LHCN-M2 (cell line): ENCODE data around the gene PRSS8. TPM values are rescaled to one million over a fixed set of nuclear protein-coding genes. Genes with fewer than 3 reads are reported as not detected.
"Not testable (repeated sequence)": the region's sequence is repeated elsewhere in the genome, so short reads cannot be mapped to it uniquely, and the experiment has no call there.

Source experiments
- DNase-seq: peaks from one replicate; pipeline ENCODE4 v3.0.0-alpha.2; 2012; ENCODE audit warnings: low read depth
- polyA plus RNA-seq: library from polyadenylated mRNA; unstranded; fragments of >200 nt; gene quantifications from one replicate; pipeline ENCODE4 v1.2.1, GENCODE V29; 2012; ENCODE audit warnings: missing spikeins
- total RNA-seq: library from RNA; depleted of rRNA; stranded (reverse); fragments of >200 nt; gene quantifications from 2 replicates; pipeline ENCODE4 v1.2.3, GENCODE V29; 2014; rRNA removed

PRSS8 gene
- total RNA-seq, result not detected in 2 replicates
- polyA plus RNA-seq, result not detected

- no peak for DNase-seq
These were observed at the start of gene PRSS8 for GRCh38 chr16:31135535-31136286. TSS of gene PRSS8 (minus strand) at chr16:31135727. CDS start at chr16:31135498, 229 bp downstream.

DNA sequence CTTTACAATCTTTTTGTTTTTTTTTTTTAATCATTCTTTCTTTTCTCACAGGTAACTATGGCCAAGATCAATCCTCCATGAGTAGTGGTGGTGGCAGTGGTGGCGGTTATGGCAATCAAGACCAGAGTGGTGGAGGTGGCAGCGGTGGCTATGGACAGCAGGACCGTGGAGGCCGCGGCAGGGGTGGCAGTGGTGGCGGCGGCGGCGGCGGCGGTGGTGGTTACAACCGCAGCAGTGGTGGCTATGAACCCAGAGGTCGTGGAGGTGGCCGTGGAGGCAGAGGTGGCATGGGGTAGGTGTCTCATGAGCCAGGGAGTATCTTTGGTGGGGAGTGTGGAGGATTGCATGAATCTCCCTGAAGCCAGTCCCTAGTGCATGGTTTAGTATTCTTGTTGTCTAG is 49.4 kb upstream of the PRSS8 start:
- no peak for DNase-seq

DNA sequence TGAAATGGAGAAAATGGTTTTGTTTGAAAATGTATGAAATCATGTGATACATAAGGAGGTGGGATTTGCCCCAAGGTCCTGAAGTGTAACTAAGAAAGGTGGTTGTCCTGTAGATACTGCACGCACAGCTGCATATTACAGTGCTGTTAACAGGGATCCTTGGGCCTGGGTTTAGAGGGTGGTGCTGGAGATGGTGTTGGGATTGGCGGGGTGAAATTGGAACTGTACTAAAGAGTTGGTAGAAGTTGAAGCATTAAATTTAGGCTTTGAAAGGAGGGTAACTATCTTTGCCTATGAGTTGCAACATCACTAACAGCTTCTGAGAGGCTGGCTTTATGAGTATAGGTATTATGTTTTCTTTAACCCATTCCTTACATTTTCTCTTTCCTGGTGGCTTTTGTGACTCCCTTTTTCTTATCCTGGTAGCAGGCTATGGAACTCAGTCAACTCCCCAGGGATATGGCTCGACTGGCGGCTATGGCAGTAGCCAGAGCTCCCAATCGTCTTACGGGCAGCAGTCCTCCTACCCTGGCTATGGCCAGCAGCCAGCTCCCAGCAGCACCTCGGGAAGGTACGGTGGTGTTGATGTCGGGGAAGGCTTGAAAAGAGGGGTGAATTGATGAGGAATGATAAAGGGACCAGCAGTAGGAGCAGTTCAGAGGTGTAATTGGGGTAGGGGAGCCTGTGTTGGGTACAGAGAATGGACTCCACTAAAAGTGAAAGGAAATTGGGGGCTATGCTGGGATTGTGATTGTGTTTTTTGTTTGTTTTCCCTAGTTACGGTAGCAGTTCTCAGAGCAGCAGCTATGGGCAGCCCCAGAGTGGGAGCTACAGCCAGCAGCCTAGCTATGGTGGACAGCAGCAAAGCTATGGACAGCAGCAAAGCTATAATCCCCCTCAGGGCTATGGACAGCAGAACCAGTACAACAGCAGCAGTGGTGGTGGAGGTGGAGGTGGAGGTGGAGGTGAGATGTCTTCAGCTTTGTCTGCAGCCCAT is 48.2 kb upstream of the PRSS8 start:
- DNase-seq, result no peak

DNA sequence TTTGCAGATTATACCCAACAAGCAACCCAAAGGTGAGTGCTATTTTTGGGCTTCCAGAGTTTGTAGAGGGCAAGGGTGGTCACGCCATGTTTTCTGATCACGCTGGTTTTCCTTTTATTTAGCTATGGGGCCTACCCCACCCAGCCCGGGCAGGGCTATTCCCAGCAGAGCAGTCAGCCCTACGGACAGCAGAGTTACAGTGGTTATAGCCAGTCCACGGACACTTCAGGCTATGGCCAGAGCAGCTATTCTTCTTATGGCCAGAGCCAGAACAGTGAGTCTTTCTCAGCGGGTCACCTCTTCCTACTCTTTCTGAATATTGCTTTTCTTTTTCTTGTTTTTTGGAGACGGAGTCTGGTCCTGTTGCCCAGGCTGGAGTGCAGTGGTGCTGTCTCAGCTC is 46.9 kb upstream of the PRSS8 start:
- DNase-seq, result no peak

DNA sequence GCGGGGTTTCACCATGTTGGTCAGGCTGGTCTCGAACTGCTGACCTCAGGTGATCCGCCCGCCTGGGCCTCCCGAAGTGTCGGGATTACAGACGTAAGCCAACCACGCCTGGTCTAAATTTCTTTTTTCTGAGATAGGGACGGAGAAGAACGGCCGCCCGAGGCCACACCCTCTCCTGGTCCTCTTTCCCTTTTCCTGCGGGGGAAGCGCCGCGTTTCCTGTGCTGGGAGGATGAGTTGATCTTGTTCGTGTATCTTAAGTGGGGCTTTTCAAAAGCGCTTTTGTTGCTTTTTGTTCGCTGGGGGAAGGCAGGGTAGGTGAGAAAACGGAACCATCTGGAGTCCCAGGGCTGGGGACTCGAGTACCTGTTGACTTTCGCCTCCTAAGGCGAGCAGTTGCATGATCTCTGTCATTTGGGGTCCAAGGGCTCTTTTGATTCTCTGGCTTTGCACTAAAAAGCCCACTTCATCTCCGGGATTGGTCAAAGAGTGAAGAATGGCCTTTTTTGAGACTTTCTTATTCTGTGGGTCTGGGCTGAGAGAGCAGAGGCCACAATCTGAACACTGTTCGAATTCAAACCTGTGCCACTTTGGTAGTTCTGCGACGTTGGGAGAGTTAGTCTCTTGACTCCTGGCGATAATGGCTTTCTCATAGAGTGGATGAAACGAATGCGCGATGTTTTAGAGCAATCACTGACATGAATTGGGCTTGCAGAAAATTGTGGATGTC is 45.7 kb upstream of the PRSS8 start:
- peak; percentile 41 for DNase-seq

DNA sequence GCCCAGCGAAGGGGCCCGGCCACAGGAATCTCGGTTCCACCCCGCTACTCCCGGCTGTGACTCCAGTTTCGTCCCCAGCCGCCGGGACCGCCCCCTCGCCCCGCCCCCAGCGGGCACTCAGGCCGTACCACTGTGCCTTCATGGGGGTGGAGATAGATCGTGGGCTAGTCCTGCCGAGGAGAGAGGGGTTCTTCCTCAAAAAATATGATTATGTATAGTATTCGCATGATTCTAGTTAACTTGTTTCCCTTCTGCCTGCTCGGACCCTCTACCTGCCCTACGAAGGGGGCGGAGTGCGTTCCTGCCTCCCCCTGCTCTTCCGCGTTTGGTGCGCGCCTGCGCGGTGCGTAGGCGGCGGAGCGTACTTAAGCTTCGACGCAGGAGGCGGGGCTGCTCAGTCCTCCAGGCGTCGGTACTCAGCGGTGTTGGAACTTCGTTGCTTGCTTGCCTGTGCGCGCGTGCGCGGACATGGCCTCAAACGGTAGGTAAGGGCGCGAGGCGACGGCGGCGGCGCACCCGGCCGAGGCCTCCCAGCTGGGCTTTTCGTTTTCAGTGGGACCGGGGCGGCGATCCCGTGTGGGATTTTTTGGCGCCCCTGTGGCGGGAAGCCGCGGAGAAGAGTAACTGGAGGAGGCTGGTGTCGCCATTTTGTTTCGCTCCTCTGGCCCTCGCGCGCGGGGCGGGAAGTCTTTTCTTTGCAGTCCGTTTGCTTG is 44.4 kb upstream of the PRSS8 start, which contains the start of gene FUS:
Gene FUS (plus strand): TSS at position 393 of the 713 bp plus-strand sequence. CDS start 76 bp downstream, at position 469.
- DNase-seq, result peak; percentile 78

- DNase-seq, result no peak
These were observed 43.8 kb upstream of the PRSS8 start for GRCh38 chr16:31179219-31179746.

- DNase-seq, result peak; percentile 95
These were observed 41.6 kb upstream of the PRSS8 start for GRCh38 chr16:31177136-31177535.

- DNase-seq, result not testable (repeated sequence)
These were observed 34.5 kb upstream of the PRSS8 start for GRCh38 chr16:31170048-31170447.

- no peak for DNase-seq
These were observed 33.3 kb upstream of the PRSS8 start for GRCh38 chr16:31168848-31169247.

DNA sequence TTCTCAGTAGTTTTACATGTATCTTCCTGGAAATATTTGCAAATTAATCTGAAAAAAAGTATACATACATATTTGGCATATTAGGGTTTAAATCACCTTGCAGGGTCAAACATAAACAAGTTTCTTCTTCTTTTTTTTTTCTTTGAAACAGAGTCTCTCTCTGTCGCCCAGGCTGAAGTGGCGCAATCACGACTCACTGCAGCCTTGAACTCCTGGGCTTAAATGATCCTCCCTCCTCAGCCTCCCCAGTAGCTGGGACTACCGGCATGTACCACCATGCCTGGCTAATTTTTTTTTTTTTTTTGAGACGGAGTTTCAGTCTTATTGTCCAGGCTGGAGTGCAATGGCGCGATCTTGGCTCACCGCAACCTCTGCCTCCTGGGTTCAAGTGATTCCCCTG is 31.8 kb upstream of the PRSS8 start:
- no peak for DNase-seq

GRCh38 chr16:31157136-31157535 is 21.6 kb upstream of the PRSS8 start:
- DNase-seq, result no peak

GRCh38 chr16:31150976-31151375 is 15.4 kb upstream of the PRSS8 start:
- not testable (repeated sequence) for DNase-seq

GRCh38 chr16:31149894-31150890 is 14.7 kb upstream of the PRSS8 start, which contains the start of gene PRSS36:
TSS of gene PRSS36 (minus strand) at chr16:31150066. CDS start at chr16:31150035, 31 bp downstream.
- no peak for DNase-seq

- no peak for DNase-seq
These were observed 13.8 kb upstream of the PRSS8 start for GRCh38 chr16:31149332-31149731.

GRCh38 chr16:31148896-31149295 is 13.4 kb upstream of the PRSS8 start:
- DNase-seq, result no peak

GRCh38 chr16:31148281-31148728 is 12.8 kb upstream of the PRSS8 start:
- DNase-seq, result no peak

- no peak for DNase-seq
These were observed 12.0 kb upstream of the PRSS8 start for GRCh38 chr16:31147574-31147973.

DNA sequence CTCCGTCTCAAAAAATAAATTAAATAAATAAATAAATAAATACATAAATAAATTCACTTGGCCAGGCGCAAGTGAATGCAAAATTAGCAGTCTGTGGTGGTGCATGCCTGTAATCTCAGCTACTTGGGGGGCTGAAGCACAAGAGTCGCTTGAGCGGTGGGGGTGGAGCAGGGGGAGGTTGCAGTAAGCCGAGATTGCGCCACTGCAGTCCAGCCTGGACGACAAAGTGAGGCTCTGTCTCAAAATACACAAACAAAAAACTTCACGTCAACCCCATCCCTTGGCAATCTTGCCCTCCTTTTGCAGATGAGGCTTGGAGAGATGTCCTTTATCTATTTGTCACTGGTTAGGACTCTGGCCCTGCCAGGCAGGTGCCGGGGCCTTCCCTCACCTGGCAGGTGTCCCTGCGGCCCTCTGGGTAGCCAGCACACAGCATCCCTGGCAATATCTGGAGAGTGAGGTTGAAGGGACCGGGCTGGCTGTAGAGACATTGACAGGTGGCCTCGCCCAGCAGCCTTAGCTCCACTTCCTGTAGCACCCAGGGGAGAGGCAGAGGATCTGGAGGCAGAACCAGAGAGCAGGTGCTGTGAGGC is 10.0 kb upstream of the PRSS8 start:
- DNase-seq, result no peak
